Fibroblast of villous mesenchyme (primary cell): ENCODE data around the gene PPY. TPM values are rescaled to one million over a fixed set of nuclear protein-coding genes. Genes with fewer than 3 reads are reported as not detected.

ENCODE experiments used
- DNase-seq: peaks from one replicate; pipeline ENCODE4 v3.0.0-alpha.2; 2010; ENCODE audit warnings: low read depth
- H3K4me3 ChIP-seq: 2 replicates; pipeline ENCODE4 v1.5.1; 2011; ENCODE audit warnings: low read depth, mild to moderate bottlenecking, low read length
- total RNA-seq: library from RNA; depleted of rRNA; stranded (reverse); fragments of >200 nt; gene quantifications from 2 replicates; pipeline ENCODE4 v1.2.3, GENCODE V29; 2012
- TF ChIP-seq, protein P1 (sequence below): IDR thresholded peaks from 2 replicates; pipeline ENCODE4 v1.5.1; 2012; ENCODE audit warnings: low read depth, mild to moderate bottlenecking, low read length; ENCODE audit not compliant: insufficient read depth

PPY gene
- total RNA-seq, 1 donor: not detected

DNA sequence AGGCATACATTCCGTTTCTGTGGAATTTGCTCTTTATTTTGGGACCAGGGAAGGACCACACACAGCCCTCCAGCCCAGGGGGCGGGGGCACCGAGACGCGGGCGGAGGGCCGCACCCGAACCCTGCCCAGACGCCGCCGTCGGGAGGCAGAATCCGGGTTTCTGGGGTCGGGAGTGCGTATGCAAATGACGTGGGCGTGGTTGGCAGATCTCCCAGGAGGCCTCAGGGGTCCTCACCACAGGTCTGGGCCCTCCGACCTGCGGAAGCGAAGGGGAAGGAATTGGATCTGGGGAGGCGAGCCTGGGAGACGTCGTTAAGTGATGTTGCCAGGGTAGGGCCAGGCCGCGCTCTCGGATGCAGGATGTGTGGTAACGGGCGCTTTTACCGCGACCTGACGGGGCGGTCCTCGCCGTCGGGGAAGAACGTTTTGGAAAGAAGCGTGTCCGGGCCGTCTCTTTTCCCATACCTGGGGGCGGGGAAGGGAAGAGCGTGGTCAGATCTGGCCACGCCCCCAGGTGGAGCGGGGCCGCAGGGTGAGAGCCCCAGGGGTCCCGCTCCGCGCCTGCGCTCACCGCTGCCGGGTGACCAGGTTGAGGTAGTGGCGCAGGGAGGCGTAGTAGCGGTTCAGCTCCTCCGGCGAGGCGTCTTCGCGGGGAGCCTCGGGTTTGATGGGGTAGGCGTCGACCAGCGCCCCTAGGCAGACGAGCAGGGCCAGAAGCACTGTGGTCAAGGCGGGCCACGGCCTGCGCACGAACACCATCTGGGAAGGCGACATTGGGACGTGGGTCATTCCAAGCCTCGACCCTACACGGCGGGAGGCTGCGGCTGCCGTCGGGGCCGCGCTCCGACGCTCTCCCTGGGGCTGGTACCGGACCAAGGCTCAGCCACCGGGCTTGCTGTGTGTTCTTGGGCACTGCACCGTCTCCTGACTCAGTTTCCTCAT is 10.7 kb upstream of the PPY start:
- TF ChIP-seq, protein P1, sequence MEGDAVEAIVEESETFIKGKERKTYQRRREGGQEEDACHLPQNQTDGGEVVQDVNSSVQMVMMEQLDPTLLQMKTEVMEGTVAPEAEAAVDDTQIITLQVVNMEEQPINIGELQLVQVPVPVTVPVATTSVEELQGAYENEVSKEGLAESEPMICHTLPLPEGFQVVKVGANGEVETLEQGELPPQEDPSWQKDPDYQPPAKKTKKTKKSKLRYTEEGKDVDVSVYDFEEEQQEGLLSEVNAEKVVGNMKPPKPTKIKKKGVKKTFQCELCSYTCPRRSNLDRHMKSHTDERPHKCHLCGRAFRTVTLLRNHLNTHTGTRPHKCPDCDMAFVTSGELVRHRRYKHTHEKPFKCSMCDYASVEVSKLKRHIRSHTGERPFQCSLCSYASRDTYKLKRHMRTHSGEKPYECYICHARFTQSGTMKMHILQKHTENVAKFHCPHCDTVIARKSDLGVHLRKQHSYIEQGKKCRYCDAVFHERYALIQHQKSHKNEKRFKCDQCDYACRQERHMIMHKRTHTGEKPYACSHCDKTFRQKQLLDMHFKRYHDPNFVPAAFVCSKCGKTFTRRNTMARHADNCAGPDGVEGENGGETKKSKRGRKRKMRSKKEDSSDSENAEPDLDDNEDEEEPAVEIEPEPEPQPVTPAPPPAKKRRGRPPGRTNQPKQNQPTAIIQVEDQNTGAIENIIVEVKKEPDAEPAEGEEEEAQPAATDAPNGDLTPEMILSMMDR: no peak
- no peak overlapping the region for H3K4me3 ChIP-seq
- DNase-seq: no peak

DNA sequence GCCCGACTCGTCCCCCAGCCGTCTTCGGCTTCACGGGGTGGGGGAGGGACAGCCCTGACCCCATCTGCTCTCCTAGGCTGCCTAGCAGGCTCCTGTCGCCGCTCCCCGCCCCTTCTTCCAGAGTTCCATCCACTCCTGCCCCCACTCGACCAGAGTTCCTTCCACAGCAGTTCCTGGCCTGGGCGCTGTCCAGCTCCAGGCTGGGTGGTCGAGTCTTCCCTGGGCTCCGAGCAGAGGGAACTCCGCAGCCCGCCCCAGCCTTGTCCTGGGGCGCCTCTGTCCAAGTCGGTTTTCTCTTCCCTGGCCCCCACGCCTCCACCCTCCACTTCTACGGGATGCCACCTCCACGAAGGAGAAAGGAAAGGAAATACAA is 10.1 kb upstream of the PPY start:
- H3K4me3 ChIP-seq: no peak overlapping the region
- no peak for DNase-seq
- TF ChIP-seq, protein P1: no peak

DNA sequence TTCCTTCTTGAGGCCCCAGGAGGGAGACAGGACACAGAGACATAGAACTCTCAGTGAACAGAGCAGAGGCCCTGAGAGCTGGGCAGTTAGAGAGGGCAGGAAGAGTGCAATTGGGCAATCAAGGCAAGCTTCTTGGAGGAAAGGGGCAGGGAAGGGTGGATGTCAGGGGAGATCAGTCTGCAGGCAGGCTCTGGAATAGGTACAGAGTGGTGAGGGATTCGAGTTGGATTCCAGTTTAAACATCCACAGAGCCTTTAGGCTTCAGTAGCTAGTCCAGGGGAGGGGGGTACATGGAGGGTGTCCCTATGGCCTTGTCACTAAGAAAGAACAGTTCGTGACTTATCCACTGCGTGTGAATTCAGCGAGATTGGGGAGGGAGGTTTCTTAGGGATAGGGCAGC is 9.5 kb upstream of the PPY start:
- no peak overlapping the region for H3K4me3 ChIP-seq
- TF ChIP-seq, protein P1: no peak
- no peak for DNase-seq

DNA sequence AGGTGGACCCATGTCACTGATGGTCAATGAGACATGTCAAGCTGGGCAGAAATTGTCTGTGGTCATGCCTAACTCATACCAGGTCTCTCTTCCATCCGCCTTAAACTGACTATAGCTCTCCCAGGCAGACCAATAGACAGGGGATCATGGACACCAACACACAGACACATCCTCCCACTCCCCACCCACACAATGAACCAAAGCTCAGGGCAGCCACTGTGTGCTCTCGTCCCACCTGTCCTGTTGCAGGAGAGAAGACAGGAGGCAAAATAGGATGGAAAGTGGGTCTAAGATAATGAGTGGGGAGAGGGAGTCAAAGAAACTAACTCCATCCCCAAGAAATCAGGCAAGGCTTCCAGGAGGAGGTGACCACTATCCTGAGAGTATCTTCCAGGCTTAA is 8.3 kb upstream of the PPY start:
- H3K4me3 ChIP-seq: no peak overlapping the region
- TF ChIP-seq, protein P1: no peak
- no peak for DNase-seq

DNA sequence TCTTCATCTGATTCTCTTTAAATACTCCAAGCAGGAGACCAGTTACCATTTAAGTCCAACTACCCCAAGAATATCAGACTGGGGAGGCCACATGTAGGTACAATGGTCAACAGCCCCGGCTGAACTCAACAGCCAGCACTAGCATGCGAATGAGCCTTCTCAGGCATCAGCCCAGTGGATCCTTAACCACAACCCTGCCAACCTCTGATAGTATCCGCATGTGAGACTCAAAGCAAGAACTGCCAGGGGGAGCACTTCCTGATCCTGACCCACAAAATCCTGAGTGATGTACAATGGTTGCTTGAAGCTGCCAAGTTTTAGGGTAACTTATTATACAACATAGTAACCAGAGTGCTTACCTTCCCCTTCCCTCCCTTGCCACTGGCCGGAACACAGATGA is 7.5 kb upstream of the PPY start:
- no peak overlapping the region for H3K4me3 ChIP-seq

DNA sequence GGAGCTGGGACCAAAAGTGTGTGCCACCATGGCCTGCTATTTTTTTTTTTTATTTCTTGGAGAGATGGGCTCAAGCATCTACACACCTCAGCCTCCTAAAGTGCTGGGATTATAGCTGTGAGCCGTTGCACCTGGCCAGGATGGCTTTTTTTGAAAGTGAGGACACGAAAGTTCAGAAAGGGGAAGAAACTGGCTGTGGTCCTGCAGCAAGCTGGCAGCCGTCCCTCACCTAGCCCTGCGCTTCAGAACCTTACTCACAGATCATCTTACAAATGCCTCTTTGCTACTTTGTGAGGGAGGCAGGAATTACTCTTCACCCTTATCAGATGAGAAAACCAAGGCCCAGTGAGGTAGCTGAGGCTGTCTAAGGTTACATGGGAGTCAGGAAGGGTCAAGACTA is 4.5 kb upstream of the PPY start:
- H3K4me3 ChIP-seq: no peak overlapping the region
- no peak for DNase-seq
- TF ChIP-seq, protein P1: no peak

More for the DNA sequence above, 7.5 kb upstream of the PPY start:
- DNase-seq: no peak
- TF ChIP-seq, protein P1: no peak
